WI38 (cell line): Measurements from ENCODE around the gene CRLF2.
"Not testable (repeated sequence)": the region's sequence is repeated elsewhere in the genome, so short reads cannot be mapped to it uniquely, and the experiment has no call there.

ENCODE experiments used
- H3K4me3 ChIP-seq: 2 replicates; pipeline ENCODE4 v1.5.1; 2011; ENCODE audit warnings: low read depth, mild to moderate bottlenecking, control low read depth, low read length
- TF ChIP-seq, protein P1 (sequence below): IDR thresholded peaks from 2 replicates; pipeline ENCODE4 v1.5.1; 2012; ENCODE audit warnings: low read depth, mild to moderate bottlenecking, control low read depth, low read length

The CRLF2 gene

DNA sequence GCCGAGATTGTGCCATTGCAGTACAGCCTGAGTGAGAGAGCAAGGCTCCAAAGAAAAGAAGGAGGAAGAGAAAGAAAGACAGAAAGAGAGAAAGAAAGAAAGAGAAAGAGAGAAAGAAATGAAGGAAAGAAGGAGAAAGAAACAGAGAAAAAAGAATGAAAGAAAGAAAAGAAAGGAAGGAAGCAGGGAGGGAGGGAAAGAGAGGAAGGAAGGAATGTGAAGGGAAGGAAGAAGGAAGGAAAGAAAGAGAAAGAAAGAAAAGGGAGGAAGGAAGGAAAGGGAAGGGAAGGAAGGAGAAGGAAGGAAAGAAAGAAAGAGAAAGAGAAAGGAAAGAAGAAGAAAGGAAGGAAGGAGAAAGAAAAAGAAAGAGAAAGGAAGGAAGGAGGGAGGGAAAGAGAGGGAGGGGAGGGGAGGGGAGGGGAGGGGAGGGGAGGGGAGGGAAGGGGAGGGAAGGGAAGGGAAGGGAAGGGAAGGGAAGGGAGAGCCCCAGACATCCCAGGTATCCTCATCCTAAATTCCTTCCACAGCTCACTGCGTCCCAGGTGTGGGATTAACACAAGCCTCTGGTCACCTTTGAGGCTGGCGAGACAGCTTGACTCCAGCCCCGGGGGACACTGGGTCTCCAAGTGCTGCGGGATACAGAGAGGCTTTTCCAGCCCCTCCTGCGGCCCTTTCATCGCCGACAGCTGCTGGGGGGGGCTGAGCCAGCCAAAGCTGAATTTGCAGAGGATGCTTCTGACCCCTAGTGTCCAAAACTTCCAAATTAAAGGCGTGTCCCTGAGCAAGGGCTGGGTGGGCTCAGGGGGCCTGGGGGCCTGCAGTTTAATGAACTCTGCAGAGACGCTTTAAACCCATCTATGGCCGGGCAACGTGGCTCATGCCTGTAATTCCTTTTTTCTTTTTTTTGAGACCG, 32.0 kb upstream of the CRLF2 start:
- H3K4me3 ChIP-seq = no peak overlapping the region

DNA sequence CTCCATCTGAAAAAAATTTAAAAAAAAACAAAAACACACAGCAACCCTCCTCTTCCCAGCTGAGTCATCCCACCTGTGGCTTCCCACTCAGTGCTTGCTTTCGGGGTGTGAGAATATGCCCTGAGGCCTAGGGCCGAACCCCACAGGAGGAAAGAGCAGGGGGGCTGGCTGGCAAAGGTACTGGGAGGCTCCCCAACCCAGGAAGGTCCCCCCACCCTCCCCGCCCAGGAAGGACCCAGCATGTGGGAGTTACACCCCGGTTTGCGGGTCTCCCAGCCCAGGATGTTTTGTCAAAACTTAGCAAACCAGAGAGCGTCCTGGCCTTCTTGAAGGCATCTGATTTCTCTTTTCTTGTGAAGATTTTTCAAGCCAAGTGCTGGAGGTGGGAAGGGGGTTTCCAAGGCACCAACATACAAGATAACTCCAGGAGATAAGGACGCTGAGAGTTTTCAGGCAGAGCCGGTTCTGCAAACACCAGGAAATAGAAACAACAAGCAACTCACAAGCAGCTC, 30.5 kb upstream of the CRLF2 start:
- H3K4me3 ChIP-seq = no peak overlapping the region
- TF ChIP-seq, protein P1, sequence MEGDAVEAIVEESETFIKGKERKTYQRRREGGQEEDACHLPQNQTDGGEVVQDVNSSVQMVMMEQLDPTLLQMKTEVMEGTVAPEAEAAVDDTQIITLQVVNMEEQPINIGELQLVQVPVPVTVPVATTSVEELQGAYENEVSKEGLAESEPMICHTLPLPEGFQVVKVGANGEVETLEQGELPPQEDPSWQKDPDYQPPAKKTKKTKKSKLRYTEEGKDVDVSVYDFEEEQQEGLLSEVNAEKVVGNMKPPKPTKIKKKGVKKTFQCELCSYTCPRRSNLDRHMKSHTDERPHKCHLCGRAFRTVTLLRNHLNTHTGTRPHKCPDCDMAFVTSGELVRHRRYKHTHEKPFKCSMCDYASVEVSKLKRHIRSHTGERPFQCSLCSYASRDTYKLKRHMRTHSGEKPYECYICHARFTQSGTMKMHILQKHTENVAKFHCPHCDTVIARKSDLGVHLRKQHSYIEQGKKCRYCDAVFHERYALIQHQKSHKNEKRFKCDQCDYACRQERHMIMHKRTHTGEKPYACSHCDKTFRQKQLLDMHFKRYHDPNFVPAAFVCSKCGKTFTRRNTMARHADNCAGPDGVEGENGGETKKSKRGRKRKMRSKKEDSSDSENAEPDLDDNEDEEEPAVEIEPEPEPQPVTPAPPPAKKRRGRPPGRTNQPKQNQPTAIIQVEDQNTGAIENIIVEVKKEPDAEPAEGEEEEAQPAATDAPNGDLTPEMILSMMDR = no peak

More for the DNA sequence above, 32.0 kb upstream of the CRLF2 start:
- TF ChIP-seq, protein P1 = no peak

DNA sequence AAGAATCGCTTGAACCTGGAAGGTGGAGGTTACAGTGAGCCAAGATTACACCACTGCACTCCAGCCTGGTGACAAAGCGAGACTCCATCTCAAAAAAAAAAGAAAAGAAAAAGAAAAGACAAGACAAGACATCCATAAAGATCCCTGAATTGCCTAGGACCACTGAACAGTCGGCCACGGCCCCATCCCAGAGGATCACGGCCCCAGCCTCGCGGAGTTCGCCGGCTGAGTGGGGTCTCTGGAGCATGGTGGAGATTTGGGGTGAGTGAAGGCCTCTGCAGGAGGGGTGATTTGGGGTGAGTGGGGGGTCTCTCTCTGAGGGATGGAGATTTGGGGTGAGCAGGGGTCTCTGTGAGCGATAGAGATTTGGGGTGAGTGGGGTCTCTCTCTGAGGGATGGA, 28.1 kb upstream of the CRLF2 start:
- not testable (repeated sequence) for H3K4me3 ChIP-seq

DNA sequence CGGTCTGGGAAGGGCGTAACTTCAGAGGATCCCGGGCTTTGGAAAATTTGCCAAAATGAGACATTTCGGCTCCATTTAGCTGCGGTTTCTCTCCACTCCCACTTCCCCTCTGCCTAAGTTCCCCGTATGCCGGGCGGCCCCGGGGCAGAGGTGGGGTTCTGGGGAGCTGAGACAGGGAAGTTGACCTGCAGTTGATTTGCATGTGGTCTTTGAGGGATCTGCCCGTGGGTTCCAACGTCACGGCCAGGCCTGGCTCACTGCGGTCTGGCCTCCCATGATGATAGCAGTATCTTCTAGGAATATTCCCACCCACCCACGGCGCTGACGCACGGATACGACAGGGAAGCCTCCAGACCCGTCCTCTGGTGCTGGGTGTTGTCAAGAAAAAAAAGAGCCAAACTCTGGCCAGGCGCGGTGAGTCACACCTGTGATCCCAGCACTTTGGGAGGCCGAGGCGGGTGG, 27.3 kb upstream of the CRLF2 start:
- H3K4me3 ChIP-seq = no peak overlapping the region

GRCh38 chrX:1231850-1232465, 19.5 kb upstream of the CRLF2 start:
- no peak overlapping the region for H3K4me3 ChIP-seq
- TF ChIP-seq, protein P1 = no peak

More for the DNA sequence above, 27.3 kb upstream of the CRLF2 start:
- TF ChIP-seq, protein P1 = no peak

- not testable (repeated sequence) for H3K4me3 ChIP-seq
Observed at GRCh38 chrX:1228101-1228500, 15.7 kb upstream of the CRLF2 start.

GRCh38 chrX:1226249-1226648, 13.8 kb upstream of the CRLF2 start:
- H3K4me3 ChIP-seq = no peak overlapping the region
- TF ChIP-seq, protein P1 = no peak

GRCh38 chrX:1224954-1225353, 12.5 kb upstream of the CRLF2 start:
- TF ChIP-seq, protein P1 = no peak
- H3K4me3 ChIP-seq = no peak overlapping the region
